Uterus (tissue), 2 donors: ENCODE data around the gene FBXO3.

Experiments
- POLR2A ChIP-seq, 2 donors: fragments of 450-650 bp; IDR thresholded peaks; one replicate each; pipeline ENCODE4 v1.6.1; 2016; ENCODE audit warnings: antibody characterized with exemption in 2 of 2, mild to moderate bottlenecking in 1 of 2, moderate library complexity in 1 of 2
- TF ChIP-seq, protein P1 (sequence below), 4 experiments: fragments of 200-600 bp in 2 of 4; fragments of 450-650 bp in 2 of 4; sonication (generic) in 2 of 4; IDR thresholded peaks; one replicate each; pipeline ENCODE4 v1.5.1; 2016 to 2019; ENCODE audit warnings: antibody characterized with exemption in 4 of 4, mild to moderate bottlenecking in 2 of 4, moderate library complexity in 1 of 4

DNA sequence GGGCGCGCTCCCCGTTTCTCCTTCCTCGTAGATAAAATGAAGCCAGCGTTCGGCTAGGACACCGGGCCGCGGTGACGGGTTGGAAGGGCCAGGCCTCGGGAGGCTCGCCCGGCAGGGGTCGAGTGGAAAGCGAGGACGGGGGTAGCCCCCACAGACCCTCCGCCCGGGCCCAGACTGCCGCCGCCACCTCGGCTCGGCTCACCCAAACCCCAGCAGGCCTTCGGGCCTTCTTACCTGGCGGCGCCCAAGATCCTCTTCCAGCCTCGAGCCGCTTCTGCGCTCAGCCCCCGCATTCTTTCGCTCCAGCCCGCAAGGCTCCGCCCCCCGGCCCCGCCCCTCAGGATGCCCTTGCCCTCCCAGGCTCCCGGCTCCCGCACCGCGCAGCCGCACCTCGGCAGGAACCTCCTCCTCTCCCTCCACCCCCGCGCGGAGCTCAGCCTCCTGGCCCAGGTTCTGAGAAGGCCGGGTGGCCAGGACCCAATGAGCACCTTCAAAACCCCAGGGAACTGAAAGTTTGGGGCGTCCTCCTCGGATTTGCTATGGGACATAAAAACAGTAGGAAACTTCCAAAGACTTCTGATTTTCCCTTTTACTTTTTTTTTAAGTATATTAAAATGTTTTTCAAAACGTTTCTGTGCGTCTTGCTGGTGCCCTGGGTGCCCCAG lies 38.0 kb downstream of the FBXO3 start, which contains the start of gene CD59:
- TF ChIP-seq, protein P1, sequence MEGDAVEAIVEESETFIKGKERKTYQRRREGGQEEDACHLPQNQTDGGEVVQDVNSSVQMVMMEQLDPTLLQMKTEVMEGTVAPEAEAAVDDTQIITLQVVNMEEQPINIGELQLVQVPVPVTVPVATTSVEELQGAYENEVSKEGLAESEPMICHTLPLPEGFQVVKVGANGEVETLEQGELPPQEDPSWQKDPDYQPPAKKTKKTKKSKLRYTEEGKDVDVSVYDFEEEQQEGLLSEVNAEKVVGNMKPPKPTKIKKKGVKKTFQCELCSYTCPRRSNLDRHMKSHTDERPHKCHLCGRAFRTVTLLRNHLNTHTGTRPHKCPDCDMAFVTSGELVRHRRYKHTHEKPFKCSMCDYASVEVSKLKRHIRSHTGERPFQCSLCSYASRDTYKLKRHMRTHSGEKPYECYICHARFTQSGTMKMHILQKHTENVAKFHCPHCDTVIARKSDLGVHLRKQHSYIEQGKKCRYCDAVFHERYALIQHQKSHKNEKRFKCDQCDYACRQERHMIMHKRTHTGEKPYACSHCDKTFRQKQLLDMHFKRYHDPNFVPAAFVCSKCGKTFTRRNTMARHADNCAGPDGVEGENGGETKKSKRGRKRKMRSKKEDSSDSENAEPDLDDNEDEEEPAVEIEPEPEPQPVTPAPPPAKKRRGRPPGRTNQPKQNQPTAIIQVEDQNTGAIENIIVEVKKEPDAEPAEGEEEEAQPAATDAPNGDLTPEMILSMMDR (IDR thresholded peaks at IDR 0.05) = no peak
- TF ChIP-seq POLR2A (IDR thresholded peaks at IDR 0.05) = peak; percentile 92
